ENCODE measurements around the gene PARPBP.

DNA sequence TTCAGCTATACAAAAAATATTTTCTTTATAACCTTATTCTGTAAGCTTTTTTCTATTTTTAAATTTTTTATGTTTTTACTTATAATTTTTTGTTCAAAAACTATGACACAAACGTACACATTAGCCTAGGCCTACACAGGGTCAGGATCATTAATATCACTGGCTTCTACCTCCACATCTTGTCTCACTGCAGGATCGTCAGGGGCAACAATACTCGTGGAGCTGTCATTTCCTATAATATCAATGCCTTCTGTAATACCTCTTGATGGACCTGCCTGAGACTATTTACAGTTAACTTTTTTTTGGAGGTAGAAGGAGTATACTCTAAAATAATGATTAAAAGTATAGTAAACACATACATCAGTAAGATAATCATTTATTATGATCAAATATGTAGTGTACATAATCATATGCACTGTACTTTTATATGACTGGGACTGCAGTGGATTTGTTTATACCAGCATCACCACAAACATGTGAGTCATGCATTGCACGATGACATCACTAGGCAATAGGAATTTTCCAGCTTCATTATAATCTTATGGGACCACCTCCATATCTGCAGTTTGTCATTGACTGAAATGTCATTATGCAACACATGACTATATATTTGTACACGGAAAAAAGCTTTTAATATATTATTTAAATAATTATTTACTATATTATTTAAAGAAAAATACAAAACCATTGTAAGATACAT, 96.2 kb downstream of the PARPBP start:
- TF ChIP-seq, protein P1, sequence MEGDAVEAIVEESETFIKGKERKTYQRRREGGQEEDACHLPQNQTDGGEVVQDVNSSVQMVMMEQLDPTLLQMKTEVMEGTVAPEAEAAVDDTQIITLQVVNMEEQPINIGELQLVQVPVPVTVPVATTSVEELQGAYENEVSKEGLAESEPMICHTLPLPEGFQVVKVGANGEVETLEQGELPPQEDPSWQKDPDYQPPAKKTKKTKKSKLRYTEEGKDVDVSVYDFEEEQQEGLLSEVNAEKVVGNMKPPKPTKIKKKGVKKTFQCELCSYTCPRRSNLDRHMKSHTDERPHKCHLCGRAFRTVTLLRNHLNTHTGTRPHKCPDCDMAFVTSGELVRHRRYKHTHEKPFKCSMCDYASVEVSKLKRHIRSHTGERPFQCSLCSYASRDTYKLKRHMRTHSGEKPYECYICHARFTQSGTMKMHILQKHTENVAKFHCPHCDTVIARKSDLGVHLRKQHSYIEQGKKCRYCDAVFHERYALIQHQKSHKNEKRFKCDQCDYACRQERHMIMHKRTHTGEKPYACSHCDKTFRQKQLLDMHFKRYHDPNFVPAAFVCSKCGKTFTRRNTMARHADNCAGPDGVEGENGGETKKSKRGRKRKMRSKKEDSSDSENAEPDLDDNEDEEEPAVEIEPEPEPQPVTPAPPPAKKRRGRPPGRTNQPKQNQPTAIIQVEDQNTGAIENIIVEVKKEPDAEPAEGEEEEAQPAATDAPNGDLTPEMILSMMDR (conservative IDR thresholded peaks at IDR 0.05; ENCODE audit: low read length) = no peak
- no peak for TF ChIP-seq EZH2phosphoT487 (IDR thresholded peaks at IDR 0.05; ENCODE audit: borderline replicate concordance, low read depth, low read length)
